H1 (cell line): Measurements from ENCODE around the gene KIAA1671. TPM values are rescaled to one million over a fixed set of nuclear protein-coding genes. Genes with fewer than 3 reads are reported as not detected.

Source experiments
- CTCF ChIA-PET: fragments of 300-600 bp; sonication (Branson Sonifier 250); formaldehyde crosslinking; loops from one replicate; lab custom pipeline; 2021; ENCODE audit not compliant: partially characterized antibody; lab: Charles Lee
- POLR2A ChIA-PET: fragments of 300-600 bp; sonication (Branson Sonifier 250); formaldehyde crosslinking; loops from one replicate; lab custom pipeline; 2021; ENCODE audit warnings: inconsistent platforms; ENCODE audit not compliant: partially characterized antibody; lab: Charles Lee
- DNase-seq, 2 experiments: peaks; one replicate each; pipeline versions ENCODE4 v3.0.0 to v3.0.0-alpha.2; 2010 to 2022; ENCODE audit warnings: low spot score in 2 of 2, low read depth in 1 of 2, mixed read lengths in 1 of 2
- FAIRE-seq: peaks from 2 replicates; lab custom pipeline; 2011; peaks lifted over from hg19 to GRCh38; lab: Jason Lieb, UNC
- H2AFZ ChIP-seq: 2 replicates; pipeline ENCODE4 v1.8.1; 2012; ENCODE audit warnings: low read length, inconsistent platforms
- H2AK5ac ChIP-seq: 2 replicates; pipeline ENCODE4 v1.6.1; 2013; ENCODE audit warnings: low read depth, low read length
- H2BK120ac ChIP-seq: replicated peaks from 2 replicates; pipeline ENCODE3; 2013; ENCODE audit warnings: low read depth, low read length, inconsistent platforms
- H2BK12ac ChIP-seq: 2 replicates; pipeline ENCODE4 v1.6.1; 2013; ENCODE audit warnings: low read depth, low read length
- H2BK15ac ChIP-seq: 2 replicates; pipeline ENCODE4 v1.6.1; 2013; ENCODE audit warnings: low read length
- H2BK20ac ChIP-seq: 2 replicates; pipeline ENCODE4 v1.6.1; 2013; ENCODE audit warnings: low read length
- H2BK5ac ChIP-seq: 2 replicates; pipeline ENCODE4 v1.6.1; 2013; ENCODE audit warnings: low read depth, low read length
- H3K14ac ChIP-seq: 2 replicates; pipeline ENCODE4 v1.6.1; 2013; ENCODE audit warnings: inconsistent platforms; ENCODE audit not compliant: insufficient read length
- H3K18ac ChIP-seq: 2 replicates; pipeline ENCODE4 v1.6.1; 2013; ENCODE audit warnings: low read length; ENCODE audit errors: extremely low read depth
- H3K23ac ChIP-seq: 2 replicates; pipeline ENCODE4 v1.6.1; 2013; ENCODE audit warnings: inconsistent platforms; ENCODE audit not compliant: insufficient read length
- H3K23me2 ChIP-seq: 2 replicates; pipeline ENCODE4 v1.6.1; 2013; ENCODE audit warnings: low read depth, low read length
- H3K27ac ChIP-seq: 2 replicates; pipeline ENCODE4 v1.6.1; 2011; ENCODE audit warnings: low read depth, low read length, inconsistent platforms
- H3K27me3 ChIP-seq, 4 experiments: replicated peaks in 1 of 4; 1 replicate in 1 of 4; 2 replicates in 3 of 4; pipeline versions ENCODE4 v1.6.1 to v1.8.1; 2011 to 2013; ENCODE audit warnings: low read length in 3 of 4, mild to moderate bottlenecking in 3 of 4, inconsistent platforms in 2 of 4, mixed read lengths in 2 of 4, moderate library complexity in 1 of 4; ENCODE audit not compliant: control insufficient read depth in 3 of 4, insufficient read depth in 3 of 4; ENCODE audit errors: extremely low read depth in 1 of 4
- H3K36me3 ChIP-seq, 4 experiments: 2 replicates each; pipeline versions ENCODE4 v1.6.1 to v1.8.1; 2011 to 2013; ENCODE audit warnings: mild to moderate bottlenecking in 4 of 4, low read length in 3 of 4, moderate library complexity in 2 of 4, control low read depth in 1 of 4, inconsistent platforms in 1 of 4; ENCODE audit not compliant: insufficient read depth in 4 of 4, control insufficient read depth in 2 of 4
- H3K4ac ChIP-seq: replicated peaks from 2 replicates; pipeline ENCODE3; 2013; ENCODE audit warnings: low read length, low read depth, mixed read lengths, inconsistent platforms; ENCODE audit not compliant: insufficient read length
- H3K4me1 ChIP-seq, 4 experiments: replicated peaks in 1 of 4; 1 replicate in 1 of 4; 2 replicates in 3 of 4; pipeline versions ENCODE4 v1.6.1 to v1.8.1; 2011 to 2013; ENCODE audit warnings: low read length in 3 of 4, inconsistent platforms in 2 of 4, mixed read lengths in 1 of 4; ENCODE audit not compliant: insufficient read depth in 4 of 4, control insufficient read depth in 3 of 4
- H3K4me2 ChIP-seq, 2 experiments: 2 replicates each; pipeline versions ENCODE4 v1.6.1 to v1.8.1; 2011 to 2013; ENCODE audit warnings: low read depth in 2 of 2, low read length in 2 of 2, control low read depth in 1 of 2, inconsistent platforms in 1 of 2, mild to moderate bottlenecking in 1 of 2; ENCODE audit not compliant: insufficient read depth in 1 of 2
- H3K4me3 ChIP-seq, 4 experiments: fragments of 200-600, 300-600 bp in 1 of 4; sonication (generic), shearing (Covaris generic), sonication (Bioruptor Twin) in 1 of 4; 2 replicates each; pipeline versions ENCODE4 v1.5.1 to v1.8.1; 2011 to 2016; ENCODE audit warnings: low read length in 4 of 4, low read depth in 3 of 4, control low read depth in 2 of 4, inconsistent platforms in 2 of 4, mild to moderate bottlenecking in 2 of 4, mixed read lengths in 1 of 4, moderate library complexity in 1 of 4; ENCODE audit not compliant: insufficient read depth in 2 of 4; ENCODE audit errors: extremely low read depth in 1 of 4
- H3K56ac ChIP-seq: replicated peaks from 2 replicates; pipeline ENCODE3; 2013; ENCODE audit warnings: low read depth, mild to moderate bottlenecking, mixed read lengths, low read length, inconsistent platforms; ENCODE audit not compliant: insufficient read length
- H3K79me1 ChIP-seq: 2 replicates; pipeline ENCODE4 v1.6.1; 2013; ENCODE audit warnings: low read depth, low read length, control low read depth
- H3K79me2 ChIP-seq, 2 experiments: 2 replicates each; pipeline versions ENCODE4 v1.6.1 to v1.8.1; 2012 to 2013; ENCODE audit warnings: low read length in 2 of 2, mild to moderate bottlenecking in 2 of 2, inconsistent platforms in 1 of 2; ENCODE audit not compliant: insufficient read depth in 2 of 2, control insufficient read depth in 1 of 2
- H3K9ac ChIP-seq, 4 experiments: replicated peaks in 1 of 4; 1 replicate in 1 of 4; 2 replicates in 3 of 4; pipeline versions ENCODE4 v1.6.1 to v1.8.1; 2011 to 2013; ENCODE audit warnings: low read depth in 3 of 4, low read length in 3 of 4, control low read depth in 2 of 4, mild to moderate bottlenecking in 2 of 4, moderate library complexity in 2 of 4, inconsistent platforms in 1 of 4; ENCODE audit errors: extremely low read depth in 1 of 4
- H3K9me3 ChIP-seq, 2 experiments: 2 replicates each; pipeline versions ENCODE4 v1.6.1 to v1.8.1; 2012 to 2013; ENCODE audit warnings: mild to moderate bottlenecking in 2 of 2, moderate library complexity in 2 of 2, control low read depth in 1 of 2, inconsistent platforms in 1 of 2, low read depth in 1 of 2, low read length in 1 of 2, mixed read lengths in 1 of 2; ENCODE audit not compliant: insufficient read depth in 2 of 2
- H4K20me1 ChIP-seq, 2 experiments: replicated peaks in 1 of 2; 2 replicates each; pipeline versions ENCODE3 to v1.8.1; 2011 to 2013; ENCODE audit warnings: inconsistent platforms in 2 of 2, low read length in 2 of 2, mild to moderate bottlenecking in 1 of 2; ENCODE audit not compliant: insufficient read depth in 2 of 2, control insufficient read depth in 1 of 2
- H4K5ac ChIP-seq: 2 replicates; pipeline ENCODE4 v1.6.1; 2013; ENCODE audit warnings: low read length, low read depth, mixed read lengths, inconsistent platforms; ENCODE audit not compliant: insufficient read length
- H4K8ac ChIP-seq: 2 replicates; pipeline ENCODE4 v1.8.0; 2013; ENCODE audit warnings: mild to moderate bottlenecking, moderate library complexity, low read length, inconsistent platforms; ENCODE audit not compliant: insufficient read depth; ENCODE audit errors: extremely low read depth
- H4K91ac ChIP-seq: replicated peaks from 2 replicates; pipeline ENCODE3; 2013; ENCODE audit warnings: low read length, mixed read lengths, inconsistent platforms; ENCODE audit not compliant: insufficient read length
- ATF2 ChIP-seq: IDR thresholded peaks from 2 replicates; pipeline ENCODE4 v1.6.1; 2012; ENCODE audit warnings: low read length, inconsistent platforms
- BCL11A ChIP-seq, 2 experiments: IDR thresholded peaks; one replicate each; pipeline ENCODE4 v1.6.1; 2011; ENCODE audit warnings: low read depth in 2 of 2, low read length in 2 of 2, mild to moderate bottlenecking in 2 of 2
- CEBPB ChIP-seq: IDR thresholded peaks from 2 replicates; pipeline ENCODE4 v1.6.1; 2012; ENCODE audit warnings: low read depth, low read length
- EZH2 ChIP-seq: fragments of 200-600 bp; sonication (generic); IDR thresholded peaks from 2 replicates; pipeline ENCODE4 v1.7.1; 2012; ENCODE audit warnings: low read depth, mild to moderate bottlenecking, moderate library complexity, low read length, inconsistent platforms; ENCODE audit not compliant: severe bottlenecking
- JUND ChIP-seq: IDR thresholded peaks from 2 replicates; pipeline ENCODE4 v1.6.1; 2011; ENCODE audit warnings: mild to moderate bottlenecking, improper control_type of control experiment, low read length
- RFX5 ChIP-seq: IDR thresholded peaks from 2 replicates; pipeline ENCODE4 v1.6.1; 2011; ENCODE audit warnings: low read depth, low read length, improper control_type of control experiment, borderline replicate concordance
- SIRT6 ChIP-seq: IDR thresholded peaks from one replicate; pipeline ENCODE4 v1.7.1; 2012; ENCODE audit warnings: low read length, inconsistent platforms
- SUZ12 ChIP-seq: fragments of 200-600 bp; sonication (generic); IDR thresholded peaks from 2 replicates; pipeline ENCODE4 v1.6.1; 2012; ENCODE audit warnings: mild to moderate bottlenecking, inconsistent platforms, low read length, moderate library complexity, mixed read lengths
- WGBS, 2 experiments: shearing (Covaris generic) in 1 of 2; methylation state at CpG; one replicate each; pipeline versions ENCODE4 v1.1.6 to v1.1.7; 2013 to 2015; ENCODE audit warnings: low lambda C conversion rate in 2 of 2, mixed read lengths in 2 of 2, inconsistent platforms in 1 of 2, low coverage in 1 of 2, missing lambda C conversion rate in 1 of 2; ENCODE audit not compliant: insufficient replicate concordance in 2 of 2, insufficient coverage in 1 of 2, insufficient read length in 1 of 2; ENCODE audit errors: extremely low coverage in 1 of 2, missing lambda C conversion rate in 1 of 2; 5-methylcytosine and 5-hydroxymethylcytosine counted together
- polyA plus RNA-seq, 7 experiments: library from polyadenylated mRNA; depleted of rRNA in 3 of 7; stranded (reverse) in 5 of 7; unstranded in 2 of 7; fragments of >200 nt in 5 of 7; fragments of 200-250 nt in 2 of 7; gene quantifications; 1 replicate in 5 of 7; 2 replicates in 1 of 7; 4 replicates in 1 of 7; pipeline versions ENCODE4 v1.2.1 to v1.2.3, GENCODE V29; 2011 to 2013; ENCODE audit warnings: missing spikeins in 2 of 7, mixed read lengths in 2 of 7
- total RNA-seq: library from RNA; stranded (reverse); fragmentation: NEBNext Ultra II Directional; extraction: Animal tissue kit (Norgen Biotek cat#: 25700); gene quantifications from 2 replicates; pipeline ENCODE4 v1.2.1, GENCODE V29; 2021

KIAA1671 gene
- total and polyA plus RNA-seq, 2 of the 8 experiments (the other 6 are each of a cell fraction or from before 2014, with no cell fraction given): 6.4 to 23.9 TPM

- Histone ChIP-seq H2BK15ac (no peak overlapping the region), H3K4ac (no peak overlapping the region), H3K79me2 (no peaks in the 10 kb centered on the region), H3K79me1 (no peaks in the 10 kb centered on the region), H3K9ac (no peak overlapping the region), H3K14ac (no peak overlapping the region), H4K8ac (no peak overlapping the region), H3K27ac (no peak overlapping the region), H3K23ac (no peak overlapping the region), H3K27me3 (no peaks in the 10 kb centered on the region), H3K36me3 (no peaks in the 10 kb centered on the region), H3K56ac (no peak overlapping the region), H4K5ac (no peak overlapping the region), H2BK5ac (no peak overlapping the region), H2AFZ (no peak overlapping the region), H3K4me2 (no peak overlapping the region), H3K9me3 (no peaks in the 10 kb centered on the region), H4K91ac (no peak overlapping the region), H3K4me1 (peaks cover 0 to 12% (median 5%) of the 10 kb centered on the region in 4 experiments; a peak in 4 of 7 replicates), H3K18ac (no peak overlapping the region), H3K23me2 (no peaks in the 10 kb centered on the region; the same call in 1 of the 2 replicates), H4K20me1 (no peaks in the 10 kb centered on the region), H2BK20ac (no peak overlapping the region), H2AK5ac (no peak overlapping the region), H3K4me3 (no peak overlapping the region), H2BK120ac (no peak overlapping the region), H2BK12ac (peak overlapping the region; percentile 27; the same call in 1 of the 2 replicates)
- ChIA-PET POLR2A (interaction anchor here (0.7 kb wide), 1 partner anchor 69 kb away, joined by 3 read pairs; no protein-coding TSS in a partner anchor), CTCF (interaction anchor here (0.9 to 15.1 kb wide), 7 partner anchors 7 to 258 kb away, joined by 3 to 221 read pairs (median 3); no protein-coding TSS in a partner anchor)
- DNase-seq (no peak), FAIRE-seq (no peak)
- WGBS, 2 experiments: 96% methylated on average over 10 of the region's 10 CpGs; no CpG with 5 or more reads in 1 of the 2 experiments
- TF ChIP-seq ATF2 (no peak), RFX5 (no peak), CEBPB (no peak), BCL11A (IDR thresholded peaks at IDR 0.05; ENCODE audit: low read depth in 2 of 2, low read length in 2 of 2) (no peak), JUND (no peak), EZH2 (no peak), SUZ12 (no peak), SIRT6 (no peak)
Measured at GRCh38 chr22:24944217-24944937, 8.1 kb upstream of the KIAA1671 start.
